ENCODE measurements around the gene RNF169. TPM values are rescaled to one million over a fixed set of nuclear protein-coding genes. Genes with fewer than 3 reads are reported as not detected.

Gene RNF169
- total and polyA plus RNA-seq, 2 of the 4 experiments (the other 2 are of a cell fraction): 3.6 to 23.3 TPM

- H3K27me3 ChIP-seq (ENCODE audit: control insufficient read depth, insufficient read depth, low read length): no peaks in the 10 kb centered on the region
- H3K79me1 ChIP-seq (ENCODE audit: low read depth in 1 of 2, low read length in 2 of 2): peaks cover 8 to 22% of the 10 kb centered on the region in 2 experiments
- dilution Hi-C loops (cut with HindIII; ENCODE audit: low sequenced_read_pairs, unreplicated experiment): no loop called here
- no peak overlapping the region for H3K23ac ChIP-seq (ENCODE audit: low read depth, low read length)
- H4K5ac ChIP-seq (ENCODE audit: low read depth, low read length): no peak overlapping the region
- intact Hi-C loops (cut with micrococcal nuclease): no loop called here
- ChIA-PET CTCF (no interaction called here), POLR2A (ENCODE audit: unreplicated experiment) (no interaction called here)
- no peak overlapping the region for H2BK15ac ChIP-seq (ENCODE audit: low read depth, low read length)
- H2AFZ ChIP-seq (replicated peaks; ENCODE audit: low read length, poor library complexity): no peak overlapping the region
- H3K36me3 ChIP-seq (ENCODE audit: control insufficient read depth, insufficient read depth, low read length): peaks cover 40% of the 10 kb centered on the region
- H3K4ac ChIP-seq (ENCODE audit: low read depth, low read length): no peak overlapping the region
- H4K8ac ChIP-seq (ENCODE audit: low read depth in 2 of 2, low read length in 2 of 2): no peak overlapping the region
- WGBS, 2 experiments (ENCODE audit: extremely low coverage in 2 of 2, insufficient read length in 1 of 2): no CpG with 5 or more reads among the region's 2 CpGs
- peaks cover 8% of the 10 kb centered on the region; the same call in 1 of the 2 replicates for H4K20me1 ChIP-seq (ENCODE audit: insufficient read depth, low read length)
- no peak overlapping the region for H3K18ac ChIP-seq (ENCODE audit: low read depth, low read length)
- H4K91ac ChIP-seq (ENCODE audit: insufficient read depth, low read depth, low read length): no peak overlapping the region
- H3K9me3 ChIP-seq (ENCODE audit: control insufficient read depth, insufficient read depth, low read length): no peaks in the 10 kb centered on the region
- no peak for DNase-seq
- no TSS peak for BruUV-seq (replicated peaks)
- H3K9ac ChIP-seq (ENCODE audit: low read depth, low read length): no peak overlapping the region
- no peak for TF ChIP-seq RCOR1 (IDR thresholded peaks at IDR 0.05; ENCODE audit: insufficient replicate concordance, low read length)
- TF ChIP-seq CTCF (conservative IDR thresholded peaks at IDR 0.05; ENCODE audit: low read depth, low read length): 0 out of 2 replicates have a peak, but pooled peaks have one; percentile 6
- no peak for TF ChIP-seq NFE2L2 (IDR thresholded peaks at IDR 0.05; ENCODE audit: low read depth, low read length)
- TF ChIP-seq FOS (IDR thresholded peaks at IDR 0.05; ENCODE audit: low read depth, low read length): 0 out of 2 replicates have a peak, but pooled peaks have one; percentile 9
- TF ChIP-seq POLR2A (IDR thresholded peaks at IDR 0.05; ENCODE audit: low read depth, low read length): no peak
- peaks cover 12% of the 10 kb centered on the region for H3K4me1 ChIP-seq (ENCODE audit: control insufficient read depth, insufficient read depth, low read length)
- H2BK5ac ChIP-seq (ENCODE audit: low read depth, low read length, poor library complexity, severe bottlenecking): no peak overlapping the region
- no peak overlapping the region for H3K27ac ChIP-seq (ENCODE audit: insufficient read depth, low read length)
- in situ Hi-C loops (cut with MboI; ENCODE audit: low sequenced_read_pairs): no loop called here
- no peak overlapping the region for H2BK20ac ChIP-seq (ENCODE audit: low read depth, low read length)
- no peak overlapping the region for H3K14ac ChIP-seq (replicated peaks; ENCODE audit: low read depth, low read length)
- no peak overlapping the region for H2BK120ac ChIP-seq (ENCODE audit: low read depth, low read length)
- no peak overlapping the region for H2AK9ac ChIP-seq (replicated peaks; ENCODE audit: low read depth, low read length, poor library complexity)
- H2AK5ac ChIP-seq (ENCODE audit: low read depth, low read length): no peak overlapping the region
- H3K4me3 ChIP-seq (ENCODE audit: insufficient read depth, low read depth, low read length): no peak overlapping the region
- no peak overlapping the region for H3K4me2 ChIP-seq (ENCODE audit: low read depth, low read length)
- H3K56ac ChIP-seq (ENCODE audit: extremely low read depth, insufficient read depth, low read length): no peak overlapping the region
- ATAC-seq (ENCODE audit: low read depth): no peak
- peaks cover 33% of the 10 kb centered on the region for H3K9me1 ChIP-seq (ENCODE audit: insufficient read depth, low read length)
Observed at GRCh38 chr11:74846770-74847169, 98.1 kb downstream of the RNF169 start.
